Large intestine (tissue), 3 donors: ENCODE data around the gene TBXAS1. TPM values are rescaled to one million over a fixed set of nuclear protein-coding genes. Genes with fewer than 3 reads are reported as not detected.

Experiments
- DNase-seq, 2 donors: peaks; one replicate each; pipeline versions ENCODE4 v3.0.0 to v3.0.0-alpha.2; 2013
- H3K27ac ChIP-seq: one replicate; pipeline ENCODE4 v1.5.1; 2013; ENCODE audit warnings: low read length
- H3K27me3 ChIP-seq: 2 replicates; pipeline ENCODE4 v1.6.1; 2013; ENCODE audit warnings: low read length; ENCODE audit not compliant: control insufficient read depth, insufficient read depth
- H3K36me3 ChIP-seq: 2 replicates; pipeline ENCODE4 v1.6.1; 2013; ENCODE audit warnings: low read length; ENCODE audit not compliant: control insufficient read depth, insufficient read depth
- H3K4me1 ChIP-seq: one replicate; pipeline ENCODE4 v1.6.1; 2013; ENCODE audit warnings: low read length; ENCODE audit not compliant: control insufficient read depth, insufficient read depth
- H3K4me3 ChIP-seq: one replicate; pipeline ENCODE4 v1.5.1; 2013; ENCODE audit warnings: low read length
- H3K9me3 ChIP-seq: one replicate; pipeline ENCODE4 v1.6.1; 2013; ENCODE audit warnings: mild to moderate bottlenecking, low read depth, low read length, moderate library complexity; ENCODE audit not compliant: control insufficient read depth
- WGBS: methylation state at CpG from one replicate; pipeline ENCODE4 v1.1.5; 2013; ENCODE audit warnings: low lambda C conversion rate; ENCODE audit not compliant: insufficient coverage; 5-methylcytosine and 5-hydroxymethylcytosine counted together
- polyA plus RNA-seq: library from polyadenylated mRNA; unstranded; fragments of 120-200 nt; gene quantifications from one replicate; pipeline ENCODE4 v1.2.1, GENCODE V29; 2013

Gene TBXAS1
- polyA plus RNA-seq, 1 donor, result 9.6 TPM

DNA sequence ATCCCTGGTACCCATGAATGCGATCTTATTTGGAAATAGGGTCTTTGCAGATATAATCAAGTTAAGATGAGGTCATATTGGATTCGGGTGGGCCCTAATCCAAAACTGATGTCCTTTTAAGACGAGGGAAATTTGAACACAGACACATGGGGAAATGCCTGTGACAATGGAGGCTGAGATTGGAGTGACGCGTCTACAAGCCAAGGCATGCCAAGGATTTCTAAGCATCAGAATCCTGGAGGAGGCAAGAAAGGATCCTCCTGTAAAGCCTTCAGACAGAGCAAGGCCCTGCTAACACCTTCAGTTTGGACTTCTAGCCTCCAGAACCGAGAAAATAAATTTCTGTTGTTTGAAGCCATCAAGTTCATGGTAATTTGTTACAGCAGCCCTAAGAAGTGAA, 215.2 kb downstream of the TBXAS1 start:
- H3K27me3 ChIP-seq, result no peaks in the 10 kb centered on the region
- H3K9me3 ChIP-seq, result no peaks in the 10 kb centered on the region
- H3K4me3 ChIP-seq, result no peak overlapping the region
- peaks cover 20% of the 10 kb centered on the region for H3K4me1 ChIP-seq
- no peak for DNase-seq
- no CpG with 5 or more reads among the region's 6 CpGs for WGBS
- peaks cover 39% of the 10 kb centered on the region for H3K36me3 ChIP-seq
- no peak overlapping the region for H3K27ac ChIP-seq

DNA sequence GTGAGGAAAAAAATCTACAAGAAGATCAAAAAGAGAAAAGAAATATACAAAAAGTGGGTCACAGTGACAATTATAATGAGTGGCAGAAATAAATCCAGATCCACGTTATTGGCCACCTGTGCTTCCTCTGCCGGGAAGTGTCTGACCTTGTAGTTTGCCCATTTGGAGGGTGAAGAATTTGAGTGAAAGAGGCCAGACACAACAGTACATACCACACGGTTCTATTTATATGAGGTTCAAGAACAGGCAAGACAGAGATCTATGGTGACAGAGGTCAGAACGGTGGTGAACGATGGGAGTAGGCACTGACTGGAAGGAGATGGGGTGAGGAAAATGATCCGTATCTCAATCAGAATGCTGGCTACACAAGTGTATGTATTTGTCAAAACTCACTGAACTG, 216.6 kb downstream of the TBXAS1 start:
- peak overlapping the region; percentile 43 for H3K27ac ChIP-seq
- DNase-seq, result peak in 1 of 2 donors; percentile 32
- no peak overlapping the region for H3K4me3 ChIP-seq
- H3K27me3 ChIP-seq, result no peaks in the 10 kb centered on the region
- H3K4me1 ChIP-seq, result peaks cover 26% of the 10 kb centered on the region
- no CpG with 5 or more reads among the region's 6 CpGs for WGBS
- no peaks in the 10 kb centered on the region for H3K9me3 ChIP-seq
- peaks cover 26% of the 10 kb centered on the region for H3K36me3 ChIP-seq

DNA sequence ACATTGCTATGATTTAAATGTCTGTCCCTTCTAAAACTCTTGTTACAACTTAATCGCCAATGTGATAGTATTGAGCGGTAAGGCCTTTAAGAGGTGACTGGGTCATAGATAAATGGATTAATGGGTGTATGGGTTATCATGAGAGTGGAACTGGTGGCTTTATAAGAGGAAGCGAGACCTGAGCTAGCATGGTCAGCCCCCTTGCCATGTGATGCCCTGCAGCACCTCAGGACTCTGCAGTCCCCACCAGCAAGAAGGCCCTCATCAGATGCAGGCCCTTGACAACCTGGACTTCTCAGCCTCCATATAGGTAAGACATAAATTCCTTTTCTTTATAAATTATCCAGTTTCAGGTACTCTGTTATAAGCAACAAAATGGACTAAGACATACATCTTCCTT, 218.1 kb downstream of the TBXAS1 start:
- Histone ChIP-seq H3K27me3 (no peaks in the 10 kb centered on the region), H3K4me3 (no peak overlapping the region), H3K4me1 (peaks cover 26% of the 10 kb centered on the region), H3K27ac (no peak overlapping the region), H3K9me3 (no peaks in the 10 kb centered on the region), H3K36me3 (peaks cover 17% of the 10 kb centered on the region)
- no CpG with 5 or more reads among the region's 3 CpGs for WGBS
- DNase-seq, result no peak

DNA sequence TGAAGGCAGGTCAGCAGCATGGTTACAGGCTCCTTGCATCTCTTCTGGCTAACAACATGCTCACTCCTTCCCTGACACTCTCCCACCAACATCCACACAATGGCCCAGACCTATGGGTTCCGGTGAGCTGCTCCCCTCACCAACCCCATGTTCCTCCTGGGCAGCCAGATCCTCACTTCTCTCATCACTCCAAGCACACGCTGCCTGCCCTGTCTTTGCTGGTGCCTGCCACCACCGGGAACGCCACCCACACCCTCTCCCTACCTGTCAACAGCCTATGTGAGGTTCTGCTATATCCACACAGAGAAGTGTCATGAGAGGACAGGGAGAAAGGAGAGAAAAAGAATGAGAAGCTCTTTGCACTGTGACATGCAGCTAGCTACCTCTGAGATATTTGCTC, 219.1 kb downstream of the TBXAS1 start:
- no peaks in the 10 kb centered on the region for H3K27me3 ChIP-seq
- H3K4me3 ChIP-seq, result no peak overlapping the region
- peaks cover 26% of the 10 kb centered on the region for H3K4me1 ChIP-seq
- H3K27ac ChIP-seq, result no peak overlapping the region
- DNase-seq, result no peak
- H3K36me3 ChIP-seq, result peaks cover 14% of the 10 kb centered on the region
- WGBS, result no CpG with 5 or more reads among the region's 4 CpGs
- no peaks in the 10 kb centered on the region for H3K9me3 ChIP-seq

DNA sequence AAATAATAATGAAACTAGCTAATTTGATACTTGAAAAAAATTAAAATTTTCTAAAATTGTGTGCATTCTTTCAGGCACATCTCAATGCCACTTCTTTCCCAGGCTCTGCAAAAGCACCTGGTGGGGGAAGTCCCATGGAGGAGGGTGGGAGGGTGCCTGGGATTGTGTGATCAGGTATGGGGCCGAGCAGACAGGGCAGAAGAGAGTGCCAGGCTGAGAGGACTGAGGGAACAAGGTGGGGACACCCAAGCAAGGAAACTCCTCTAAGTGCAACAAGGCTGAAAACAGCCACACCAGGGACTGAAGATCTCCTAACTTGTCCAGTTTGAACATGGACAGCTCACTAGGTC, 219.9 kb downstream of the TBXAS1 start:
- H3K4me3 ChIP-seq, result no peak overlapping the region
- peak overlapping the region; percentile 67 for H3K27ac ChIP-seq
- WGBS, result no CpG with 5 or more reads among the region's 1 CpG
- no peaks in the 10 kb centered on the region for H3K27me3 ChIP-seq
- no peak for DNase-seq
- H3K36me3 ChIP-seq, result peaks cover 15% of the 10 kb centered on the region
- peaks cover 26% of the 10 kb centered on the region for H3K4me1 ChIP-seq
- H3K9me3 ChIP-seq, result no peaks in the 10 kb centered on the region

DNA sequence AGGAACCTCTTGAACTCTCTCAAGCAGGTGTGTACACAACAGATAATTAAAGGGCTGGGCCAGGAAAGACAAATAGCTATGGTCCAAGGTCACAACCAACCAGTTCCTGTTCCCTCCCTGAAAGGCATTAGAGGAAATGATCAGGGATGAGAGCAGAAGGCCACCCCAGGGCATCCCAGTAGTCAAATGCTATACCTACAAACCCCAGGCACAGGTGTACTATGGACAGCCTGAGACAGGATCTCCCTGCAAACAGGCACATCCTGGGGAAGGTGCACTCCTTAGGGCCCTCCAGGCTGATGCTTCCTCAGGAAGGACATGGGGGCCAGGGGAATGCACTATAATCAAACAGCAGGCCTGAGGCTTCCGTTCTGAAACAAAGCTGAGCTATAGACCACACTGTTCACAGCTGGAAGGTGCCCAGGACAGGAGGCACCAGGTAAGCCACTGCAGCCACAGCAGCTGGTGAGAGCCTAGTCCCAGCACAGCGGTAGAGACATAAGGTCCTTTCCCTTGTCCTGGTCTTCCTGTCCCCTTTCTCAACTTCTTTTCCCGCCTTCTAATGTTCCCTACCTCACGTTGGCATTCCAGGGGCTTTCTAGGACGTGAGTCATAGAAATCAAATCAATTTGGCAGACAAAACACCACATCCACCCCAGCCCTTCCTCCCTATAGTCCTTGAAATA, 220.4 kb downstream of the TBXAS1 start:
- peaks cover 15% of the 10 kb centered on the region for H3K36me3 ChIP-seq
- peak overlapping the region; percentile 67 for H3K27ac ChIP-seq
- H3K4me1 ChIP-seq, result peaks cover 26% of the 10 kb centered on the region
- DNase-seq, result peak; percentile 58 to 83
- H3K4me3 ChIP-seq, result no peak overlapping the region
- no peaks in the 10 kb centered on the region for H3K27me3 ChIP-seq
- WGBS, result no CpG with 5 or more reads among the region's 5 CpGs
- H3K9me3 ChIP-seq, result no peaks in the 10 kb centered on the region

DNA sequence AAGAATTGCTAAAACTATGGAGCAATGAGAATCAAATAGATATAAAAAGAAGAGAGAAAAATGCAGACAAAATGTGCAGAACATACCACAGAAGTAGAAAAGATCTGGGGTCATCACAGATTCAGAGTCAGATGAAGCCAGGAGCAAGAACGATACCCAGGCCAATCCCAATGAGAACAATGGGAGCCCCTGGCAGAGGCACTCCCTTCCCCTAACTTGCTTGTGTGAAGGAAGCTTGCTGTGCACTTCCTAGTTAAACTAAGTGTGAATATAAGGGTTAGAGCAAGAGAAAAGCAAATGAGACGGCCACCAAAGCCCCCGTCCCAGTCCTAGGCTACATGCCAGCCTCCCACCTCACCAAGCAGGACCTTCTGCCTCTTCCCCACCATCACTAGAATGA, 221.0 kb downstream of the TBXAS1 start:
- H3K27me3 ChIP-seq, result no peaks in the 10 kb centered on the region
- H3K9me3 ChIP-seq, result no peaks in the 10 kb centered on the region
- peaks cover 18% of the 10 kb centered on the region for H3K36me3 ChIP-seq
- H3K27ac ChIP-seq, result peak overlapping the region; percentile 67
- no peak overlapping the region for H3K4me3 ChIP-seq
- no CpG with 5 or more reads among the region's 3 CpGs for WGBS
- H3K4me1 ChIP-seq, result peaks cover 26% of the 10 kb centered on the region
- no peak for DNase-seq

DNA sequence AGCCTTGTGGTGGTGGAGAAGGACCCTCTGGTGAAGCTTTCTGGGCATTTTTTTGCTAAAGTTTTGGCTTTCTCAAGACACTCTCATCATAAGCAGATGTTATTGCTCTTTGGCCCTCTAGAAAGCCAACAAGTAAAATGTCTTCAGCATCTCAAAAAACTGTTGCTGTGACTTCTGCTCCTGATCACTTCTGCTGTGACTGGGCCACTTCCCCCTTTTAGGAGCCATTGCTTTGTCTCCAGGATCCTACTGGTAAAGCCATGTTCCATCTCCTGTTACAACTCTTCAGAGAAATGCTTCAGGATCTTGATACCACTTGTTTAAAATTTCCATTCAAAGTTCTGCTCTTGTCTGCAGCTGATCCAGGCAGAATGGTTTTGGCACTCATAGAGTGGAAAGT, 222.8 kb downstream of the TBXAS1 start:
- Histone ChIP-seq H3K36me3 (peaks cover 29% of the 10 kb centered on the region), H3K27ac (no peak overlapping the region), H3K27me3 (no peaks in the 10 kb centered on the region), H3K9me3 (no peaks in the 10 kb centered on the region), H3K4me1 (peaks cover 17% of the 10 kb centered on the region), H3K4me3 (no peak overlapping the region)
- no peak for DNase-seq

DNA sequence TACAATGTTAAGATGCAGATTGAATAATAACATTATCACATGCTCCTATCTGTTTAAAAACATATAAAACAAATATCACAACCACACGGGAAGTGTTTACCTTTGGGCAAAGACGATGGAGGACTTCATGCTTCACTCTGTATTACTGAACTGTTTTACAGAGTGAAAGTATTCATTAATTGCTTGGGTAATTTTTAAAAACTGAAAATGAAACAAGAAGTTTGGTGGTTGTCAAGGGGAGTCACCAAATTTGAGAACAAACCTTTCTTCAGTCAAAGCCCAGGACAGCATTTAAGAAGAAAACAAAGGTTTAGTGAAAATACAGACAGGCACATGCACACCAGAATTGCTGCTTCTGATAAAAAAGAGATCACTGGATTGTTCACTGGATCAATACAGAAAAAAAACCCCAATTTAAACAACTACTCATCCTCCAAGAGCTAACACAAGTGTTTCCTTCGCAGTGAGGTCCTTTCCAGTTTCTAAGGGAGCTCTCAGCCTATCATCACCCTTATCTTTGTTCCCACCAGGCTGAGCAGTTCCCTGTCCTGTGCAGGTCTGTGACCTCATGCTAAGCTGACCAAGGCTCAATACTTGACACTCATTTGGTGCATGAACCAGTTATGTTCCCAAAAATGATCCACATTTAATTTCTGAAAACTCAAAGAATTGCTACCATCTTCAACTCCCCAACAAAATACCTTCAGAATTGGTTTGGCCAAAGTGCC, 224.9 kb downstream of the TBXAS1 start:
- no peak overlapping the region for H3K4me3 ChIP-seq
- H3K4me1 ChIP-seq, result peaks cover 9% of the 10 kb centered on the region
- H3K9me3 ChIP-seq, result no peaks in the 10 kb centered on the region
- no peak overlapping the region for H3K27ac ChIP-seq
- no peaks in the 10 kb centered on the region for H3K27me3 ChIP-seq
- peaks cover 39% of the 10 kb centered on the region for H3K36me3 ChIP-seq
- WGBS, result 60% methylated on average over 1 of the region's 3 CpGs
- no peak for DNase-seq

DNA sequence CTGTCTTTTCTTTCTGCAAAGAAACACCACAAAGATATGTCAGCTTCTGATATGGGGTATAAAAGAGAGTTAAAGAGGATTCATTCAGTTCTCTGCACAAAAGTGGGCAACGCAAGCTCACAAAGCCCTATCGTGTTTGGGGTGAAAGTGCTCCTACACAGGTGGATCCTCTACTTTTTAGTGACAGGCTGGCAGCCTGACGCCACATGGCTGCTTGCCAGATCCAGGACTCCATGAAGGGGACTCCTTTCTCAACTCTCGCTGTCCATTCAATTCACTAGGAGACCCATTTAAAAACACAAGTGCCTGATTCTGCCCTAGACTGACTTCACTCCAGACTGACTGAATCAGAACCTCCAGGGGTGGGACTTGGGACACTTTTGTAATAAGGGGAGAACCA, 225.7 kb downstream of the TBXAS1 start:
- H3K4me3 ChIP-seq, result no peak overlapping the region
- DNase-seq, result no peak
- peaks cover 39% of the 10 kb centered on the region for H3K36me3 ChIP-seq
- peaks cover 7% of the 10 kb centered on the region for H3K4me1 ChIP-seq
- no peaks in the 10 kb centered on the region for H3K9me3 ChIP-seq
- H3K27ac ChIP-seq, result no peak overlapping the region
- WGBS, result no CpG with 5 or more reads among the region's 4 CpGs
- no peaks in the 10 kb centered on the region for H3K27me3 ChIP-seq

DNA sequence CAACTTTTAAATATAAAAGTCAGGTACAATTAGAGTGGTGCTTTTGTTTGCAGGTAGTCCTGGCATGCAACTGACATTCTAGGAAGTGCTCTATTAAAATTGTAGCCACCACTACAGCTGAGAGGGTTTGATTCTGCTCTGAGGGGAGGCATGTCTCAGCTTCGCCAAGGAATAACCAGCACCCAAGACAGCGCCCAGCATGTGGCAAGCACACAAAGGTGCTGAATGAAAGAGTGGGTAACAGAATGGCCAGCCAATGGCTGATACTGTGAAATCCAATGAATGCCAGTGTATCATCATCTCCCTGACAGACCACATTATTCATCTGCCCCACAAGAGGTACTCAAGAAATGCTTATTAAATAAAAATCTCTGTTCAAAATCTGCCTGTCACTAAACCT, 226.8 kb downstream of the TBXAS1 start:
- H3K4me1 ChIP-seq, result peaks cover 5% of the 10 kb centered on the region
- peaks cover 39% of the 10 kb centered on the region for H3K36me3 ChIP-seq
- H3K27me3 ChIP-seq, result no peaks in the 10 kb centered on the region
- no peak for DNase-seq
- H3K27ac ChIP-seq, result no peak overlapping the region
- no CpG with 5 or more reads among the region's 2 CpGs for WGBS
- H3K9me3 ChIP-seq, result no peaks in the 10 kb centered on the region
- H3K4me3 ChIP-seq, result no peak overlapping the region
